CD14-positive monocyte (primary cell): ENCODE results near the gene FGF2. TPM values are rescaled to one million over a fixed set of nuclear protein-coding genes. Genes with fewer than 3 reads are reported as not detected.

Experiments used
- DNase-seq, 3 donors: peaks; one replicate each; pipeline ENCODE4 v3.0.0-alpha.2; 2011 to 2022
- H2AFZ ChIP-seq: 2 replicates; pipeline ENCODE4 v1.6.0; 2012; ENCODE audit warnings: mild to moderate bottlenecking, low read depth, low read length, inconsistent platforms; ENCODE audit not compliant: insufficient read depth, poor library complexity, severe bottlenecking
- H3K27ac ChIP-seq, 2 donors: 1 replicate in 1 of 2; 2 replicates in 1 of 2; pipeline ENCODE4 v1.5.1; 2012 to 2013; ENCODE audit warnings: low read length in 2 of 2, control low read depth in 1 of 2, inconsistent platforms in 1 of 2, low read depth in 1 of 2, mild to moderate bottlenecking in 1 of 2
- H3K27me3 ChIP-seq, 2 donors: one replicate each; pipeline versions ENCODE4 v1.6.0 to v1.6.1; 2011 to 2013; ENCODE audit warnings: low read length in 2 of 2; ENCODE audit not compliant: control insufficient read depth in 2 of 2, insufficient read depth in 2 of 2
- H3K36me3 ChIP-seq, 2 donors: replicated peaks in 1 of 2; 1 replicate in 1 of 2; 2 replicates in 1 of 2; pipeline versions ENCODE4 v1.5.1 to v1.6.1; 2012 to 2013; ENCODE audit warnings: low read length in 2 of 2, control low read depth in 1 of 2, inconsistent platforms in 1 of 2, mild to moderate bottlenecking in 1 of 2; ENCODE audit not compliant: insufficient read depth in 2 of 2, control insufficient read depth in 1 of 2
- H3K4me1 ChIP-seq, 2 donors: 1 replicate in 1 of 2; 2 replicates in 1 of 2; pipeline versions ENCODE4 v1.5.1 to v1.6.1; 2012 to 2013; ENCODE audit warnings: low read length in 2 of 2, control low read depth in 1 of 2, inconsistent platforms in 1 of 2, mild to moderate bottlenecking in 1 of 2, moderate library complexity in 1 of 2; ENCODE audit not compliant: insufficient read depth in 2 of 2, control insufficient read depth in 1 of 2
- H3K4me2 ChIP-seq: replicated peaks from 2 replicates; pipeline ENCODE3; 2012; ENCODE audit warnings: low read length, moderate library complexity, mild to moderate bottlenecking; ENCODE audit not compliant: poor library complexity, severe bottlenecking; ENCODE audit errors: extremely low read depth
- H3K4me3 ChIP-seq, 3 experiments: fragments of 200-600 bp in 1 of 3; sonication (generic) in 1 of 3; replicated peaks in 1 of 3; 1 replicate in 2 of 3; 2 replicates in 1 of 3; pipeline ENCODE4 v1.5.1; 2011 to 2013; ENCODE audit warnings: low read length in 3 of 3, mild to moderate bottlenecking in 3 of 3, control low read depth in 2 of 3, low read depth in 2 of 3, inconsistent platforms in 1 of 3, moderate library complexity in 1 of 3
- H3K79me2 ChIP-seq: 2 replicates; pipeline ENCODE4 v1.6.0; 2012; ENCODE audit warnings: mild to moderate bottlenecking, control low read depth, inconsistent platforms, low read length, moderate library complexity; ENCODE audit not compliant: insufficient read depth
- H3K9ac ChIP-seq: 2 replicates; pipeline ENCODE4 v1.6.0; 2017; ENCODE audit warnings: low read length, mild to moderate bottlenecking; ENCODE audit not compliant: insufficient read depth, poor library complexity, severe bottlenecking
- H3K9me3 ChIP-seq, 2 donors: replicated peaks in 1 of 2; 1 replicate in 1 of 2; 2 replicates in 1 of 2; pipeline versions ENCODE4 v1.5.1 to v1.6.1; 2012 to 2013; ENCODE audit warnings: low read length in 2 of 2, control low read depth in 1 of 2; ENCODE audit not compliant: control insufficient read depth in 1 of 2, insufficient read depth in 1 of 2
- H4K20me1 ChIP-seq: 2 replicates; pipeline ENCODE4 v1.6.0; 2012; ENCODE audit warnings: mild to moderate bottlenecking, low read length, control low read depth, moderate library complexity; ENCODE audit not compliant: insufficient read depth
- H3K27ac Mint-ChIP-seq, 7 donors: one replicate each; pipeline ENCODE4 v1.8.0; 2020; ENCODE audit warnings: mild to moderate bottlenecking in 7 of 7, mixed read lengths in 7 of 7, moderate library complexity in 6 of 7, inconsistent platforms in 2 of 7
- H3K27me3 Mint-ChIP-seq, 3 donors: one replicate each; pipeline ENCODE4 v1.8.0; 2021 to 2022; ENCODE audit warnings: low read depth in 3 of 3, mild to moderate bottlenecking in 3 of 3, mixed read lengths in 3 of 3, moderate library complexity in 3 of 3, inconsistent platforms in 1 of 3
- H3K36me3 Mint-ChIP-seq, 2 donors: one replicate each; pipeline ENCODE4 v1.8.0; 2020; ENCODE audit warnings: mixed read lengths in 2 of 2, inconsistent platforms in 1 of 2, mild to moderate bottlenecking in 1 of 2
- H3K4me1 Mint-ChIP-seq: one replicate; pipeline ENCODE4 v1.8.0; 2020; ENCODE audit warnings: mild to moderate bottlenecking, mixed read lengths
- H3K4me3 Mint-ChIP-seq, 2 donors: one replicate each; pipeline ENCODE4 v1.8.0; 2020; ENCODE audit warnings: mild to moderate bottlenecking in 2 of 2, mixed read lengths in 2 of 2, moderate library complexity in 1 of 2
- H3K9me3 Mint-ChIP-seq, 7 donors: one replicate each; pipeline ENCODE4 v1.8.0; 2020 to 2022; ENCODE audit warnings: mixed read lengths in 7 of 7, mild to moderate bottlenecking in 6 of 7, moderate library complexity in 6 of 7, inconsistent platforms in 2 of 7
- CTCF ChIP-seq: fragments of 200-600 bp; IDR thresholded peaks from one replicate; pipeline ENCODE4 v1.8.0; 2022; ENCODE audit warnings: antibody characterized with exemption, mild to moderate bottlenecking
- WGBS: methylation state at CpG from one replicate; pipeline ENCODE4 v1.1.5; 2013; ENCODE audit warnings: missing lambda C conversion rate; ENCODE audit not compliant: insufficient coverage; 5-methylcytosine and 5-hydroxymethylcytosine counted together
- intact Hi-C, 2 donors: fragments of 100-400 bp; cut with micrococcal nuclease; formaldehyde crosslinking; loops; one replicate each; pipeline versions ENCODE4 v1.15.0 to v1.15.1; 2023
- polyA plus RNA-seq, 3 donors: library from polyadenylated mRNA; depleted of rRNA in 1 of 3; unstranded in 2 of 3; stranded (reverse) in 1 of 3; fragments of 300-500 nt in 2 of 3; fragments of >200 nt in 1 of 3; fragmentation: Illumina TruSeq in 2 of 3; gene quantifications; 1 replicate in 2 of 3; 2 replicates in 1 of 3; pipeline ENCODE4 v1.2.3, GENCODE V29; 2012 to 2021

Gene FGF2
- polyA plus RNA-seq, 3 donors, result not detected

- Histone ChIP-seq H3K27ac (no peak overlapping the region), H2AFZ (no peak overlapping the region), H3K4me1 (no peaks in the 10 kb centered on the region), H3K9ac (no peak overlapping the region), H3K27me3 (no peaks in the 10 kb centered on the region), H4K20me1 (no peaks in the 10 kb centered on the region), H3K79me2 (no peaks in the 10 kb centered on the region), H3K4me3 (no peak overlapping the region), H3K4me2 (no peak overlapping the region), H3K9me3 (no peaks in the 10 kb centered on the region), H3K36me3 (no peaks in the 10 kb centered on the region)
- no peak overlapping the region for H3K4me3 Mint-ChIP-seq
- H3K27ac Mint-ChIP-seq, result no peak overlapping the region
- DNase-seq, result no peak
- H3K9me3 Mint-ChIP-seq, result peaks cover 0 to 5% (median 2%) of the 10 kb centered on the region in 7 donors
- peaks cover 2 to 4% (median 3%) of the 10 kb centered on the region in 3 donors for H3K27me3 Mint-ChIP-seq
- H3K36me3 Mint-ChIP-seq, result no peaks in the 10 kb centered on the region
- TF ChIP-seq CTCF, result no peak
- intact Hi-C loops, result no loop called here
- 100% methylated on average over 1 of the region's 1 CpG for WGBS
- H3K4me1 Mint-ChIP-seq, result no peaks in the 10 kb centered on the region
Measured at GRCh38 chr4:122787940-122788339, 38.7 kb upstream of the FGF2 start.

- Histone ChIP-seq H3K4me3 (no peak overlapping the region), H3K9ac (no peak overlapping the region), H3K4me1 (no peaks in the 10 kb centered on the region), H3K27me3 (no peaks in the 10 kb centered on the region), H3K79me2 (no peaks in the 10 kb centered on the region), H2AFZ (no peak overlapping the region), H3K27ac (no peak overlapping the region), H3K9me3 (no peaks in the 10 kb centered on the region), H4K20me1 (no peaks in the 10 kb centered on the region), H3K36me3 (no peaks in the 10 kb centered on the region), H3K4me2 (no peak overlapping the region)
- Mint-ChIP-seq H3K36me3 (no peaks in the 10 kb centered on the region), H3K4me1 (no peaks in the 10 kb centered on the region), H3K27me3 (peaks cover 2 to 3% (median 2%) of the 10 kb centered on the region in 3 donors), H3K4me3 (no peak overlapping the region), H3K27ac (no peak overlapping the region), H3K9me3 (peaks cover 0 to 5% (median 2%) of the 10 kb centered on the region in 7 donors)
- TF ChIP-seq CTCF, result no peak
- DNase-seq, result no peak
- intact Hi-C loops, result no loop called here
- WGBS, result no CpG with 5 or more reads among the region's 4 CpGs
Measured at GRCh38 chr4:122788935-122789334, 37.7 kb upstream of the FGF2 start.
